ENCODE results near the gene CACNG4.

CACNG4 gene

GRCh38 chr17:66952681-66953629, 11.6 kb upstream of the CACNG4 start:
- no peak for DNase-seq (ENCODE audit: low read depth in 2 of 2)
- H3K4me3 ChIP-seq (replicated peaks in 1 of 2; ENCODE audit: low read depth in 2 of 2, low read length in 2 of 2) = no peak overlapping the region
- TF ChIP-seq CTCF (IDR thresholded peaks at IDR 0.05; ENCODE audit: low read depth, low read length) = no peak

GRCh38 chr17:66953630-66954020, 10.9 kb upstream of the CACNG4 start:
- no peak for DNase-seq (ENCODE audit: low read depth in 2 of 2)
- no peak overlapping the region for H3K4me3 ChIP-seq (replicated peaks in 1 of 2; ENCODE audit: low read depth in 2 of 2, low read length in 2 of 2)
- TF ChIP-seq CTCF (IDR thresholded peaks at IDR 0.05; ENCODE audit: low read depth, low read length) = no peak

- DNase-seq (ENCODE audit: low read depth in 2 of 2) = no peak
- H3K4me3 ChIP-seq (replicated peaks in 1 of 2; ENCODE audit: low read depth in 2 of 2, low read length in 2 of 2) = no peak overlapping the region
- TF ChIP-seq CTCF (IDR thresholded peaks at IDR 0.05; ENCODE audit: low read depth, low read length) = no peak
Observed at GRCh38 chr17:66954632-66955031, 9.9 kb upstream of the CACNG4 start.

GRCh38 chr17:66955821-66956220, 8.7 kb upstream of the CACNG4 start:
- no peak overlapping the region for H3K4me3 ChIP-seq (replicated peaks in 1 of 2; ENCODE audit: low read depth in 2 of 2, low read length in 2 of 2)
- no peak for DNase-seq (ENCODE audit: low read depth in 2 of 2)
- TF ChIP-seq CTCF (IDR thresholded peaks at IDR 0.05; ENCODE audit: low read depth, low read length) = no peak

GRCh38 chr17:66956941-66957340, 7.6 kb upstream of the CACNG4 start:
- TF ChIP-seq CTCF (IDR thresholded peaks at IDR 0.05; ENCODE audit: low read depth, low read length) = no peak
- DNase-seq (ENCODE audit: low read depth in 2 of 2) = no peak
- H3K4me3 ChIP-seq (replicated peaks in 1 of 2; ENCODE audit: low read depth in 2 of 2, low read length in 2 of 2) = no peak overlapping the region

- no peak for DNase-seq (ENCODE audit: low read depth in 2 of 2)
- no peak overlapping the region for H3K4me3 ChIP-seq (replicated peaks in 1 of 2; ENCODE audit: low read depth in 2 of 2, low read length in 2 of 2)
- no peak for TF ChIP-seq CTCF (IDR thresholded peaks at IDR 0.05; ENCODE audit: low read depth, low read length)
Observed at GRCh38 chr17:66957343-66957742, 7.2 kb upstream of the CACNG4 start.

Data from cardiac fibroblast (primary cell).